Ishikawa (cell line): ENCODE measurements around the gene PIBF1.

Experiments
- MAX ChIP-seq: IDR thresholded peaks from 2 replicates; pipeline ENCODE4 v1.6.1; 2012
- REST ChIP-seq: IDR thresholded peaks from 2 replicates; pipeline ENCODE4 v1.6.1; 2012; ENCODE audit warnings: low read depth, mild to moderate bottlenecking

- TF ChIP-seq MAX, result no peak
- no peak for TF ChIP-seq REST
Measured at GRCh38 chr13:72851678-72852014, 69.7 kb downstream of the PIBF1 start.
